Liver (tissue), 3 donors: ENCODE results near the gene ZNF546.

Source experiments
- CTCF ChIP-seq: fragments of 150-350 bp; IDR thresholded peaks from 2 replicates; pipeline ENCODE4 v1.5.1; 2017; ENCODE audit warnings: improper control_type of control experiment, low read depth, low read length; ENCODE audit not compliant: missing input control
- FOXA1 ChIP-seq: IDR thresholded peaks from 2 replicates; pipeline ENCODE4 v1.6.1; 2016; ENCODE audit warnings: antibody characterized with exemption
- GABPA ChIP-seq, 2 donors: IDR thresholded peaks in 1 of 2; conservative IDR thresholded peaks in 1 of 2; 2 replicates each; pipeline ENCODE4 v1.6.1; 2016; ENCODE audit warnings: antibody characterized with exemption in 2 of 2, mild to moderate bottlenecking in 1 of 2, moderate library complexity in 1 of 2
- RAD21 ChIP-seq, 2 donors: IDR thresholded peaks; 2 replicates each; pipeline ENCODE4 v1.6.1; 2016; ENCODE audit warnings: antibody characterized with exemption in 2 of 2, mild to moderate bottlenecking in 2 of 2
- REST ChIP-seq: IDR thresholded peaks from 2 replicates; pipeline ENCODE4 v1.6.1; 2016; ENCODE audit warnings: antibody characterized with exemption, mild to moderate bottlenecking
- SP1 ChIP-seq: IDR thresholded peaks from 2 replicates; pipeline ENCODE4 v1.6.1; 2018; ENCODE audit warnings: antibody characterized with exemption, mild to moderate bottlenecking
- TF ChIP-seq, protein P1 (sequence below): IDR thresholded peaks from 2 replicates; pipeline ENCODE4 v1.6.1; 2016; ENCODE audit warnings: antibody characterized with exemption
- donor health status: healthy.
- donor health status: healthy.

DNA sequence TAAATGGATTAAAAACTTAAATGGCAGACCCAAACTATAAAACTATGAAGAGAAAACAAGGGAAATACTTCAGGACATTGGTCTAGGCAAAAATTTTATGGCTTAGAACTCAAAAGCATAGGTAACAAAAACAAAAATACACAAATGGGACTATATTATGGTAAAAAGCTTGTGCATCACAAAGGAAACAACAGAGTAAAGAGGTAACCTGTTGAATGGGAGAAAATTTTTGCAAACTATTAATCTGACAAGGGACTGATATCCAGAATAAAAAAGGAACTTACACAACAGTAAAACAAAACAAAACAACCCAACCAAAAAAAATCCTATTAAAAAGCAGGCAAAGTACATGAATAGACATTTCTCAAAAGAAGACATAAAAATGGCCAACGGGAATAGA, 9.3 kb upstream of the ZNF546 start:
- TF ChIP-seq SP1 (no peak), GABPA (IDR thresholded peaks at IDR 0.05 in 1 of 2, conservative IDR thresholded peaks at IDR 0.05 in 1 of 2) (no peak), RAD21 (IDR thresholded peaks at IDR 0.05) (no peak), FOXA1 (no peak), REST (no peak), CTCF (no peak)
- TF ChIP-seq, protein P1, sequence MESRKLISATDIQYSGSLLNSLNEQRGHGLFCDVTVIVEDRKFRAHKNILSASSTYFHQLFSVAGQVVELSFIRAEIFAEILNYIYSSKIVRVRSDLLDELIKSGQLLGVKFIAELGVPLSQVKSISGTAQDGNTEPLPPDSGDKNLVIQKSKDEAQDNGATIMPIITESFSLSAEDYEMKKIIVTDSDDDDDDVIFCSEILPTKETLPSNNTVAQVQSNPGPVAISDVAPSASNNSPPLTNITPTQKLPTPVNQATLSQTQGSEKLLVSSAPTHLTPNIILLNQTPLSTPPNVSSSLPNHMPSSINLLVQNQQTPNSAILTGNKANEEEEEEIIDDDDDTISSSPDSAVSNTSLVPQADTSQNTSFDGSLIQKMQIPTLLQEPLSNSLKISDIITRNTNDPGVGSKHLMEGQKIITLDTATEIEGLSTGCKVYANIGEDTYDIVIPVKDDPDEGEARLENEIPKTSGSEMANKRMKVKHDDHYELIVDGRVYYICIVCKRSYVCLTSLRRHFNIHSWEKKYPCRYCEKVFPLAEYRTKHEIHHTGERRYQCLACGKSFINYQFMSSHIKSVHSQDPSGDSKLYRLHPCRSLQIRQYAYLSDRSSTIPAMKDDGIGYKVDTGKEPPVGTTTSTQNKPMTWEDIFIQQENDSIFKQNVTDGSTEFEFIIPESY, result no peak
